SK-N-SH (cell line): ENCODE data around the gene ZNF577. TPM values are rescaled to one million over a fixed set of nuclear protein-coding genes. Genes with fewer than 3 reads are reported as not detected.

ENCODE experiments used
- CTCF ChIA-PET: fragments of 300-600, 350-600 bp; formaldehyde crosslinking; extraction: SDS; loops from one replicate; lab custom pipeline; 2021; lab: Yijun Ruan, JAX
- POLR2A ChIA-PET: fragments of 350-600 bp; sonication (Branson Sonifier 250); formaldehyde crosslinking; extraction: SDS; loops from one replicate; lab custom pipeline; 2020; ENCODE audit warnings: antibody characterized with exemption, inconsistent platforms; lab: Yijun Ruan, JAX
- DNase-seq: peaks from one replicate; pipeline ENCODE4 v3.0.0; 2012
- H2AFZ ChIP-seq: fragments of 200-600 bp; sonication (generic); 2 replicates; pipeline ENCODE4 v1.8.1; 2016; ENCODE audit warnings: antibody characterized with exemption, mild to moderate bottlenecking, low read depth
- H3F3A ChIP-seq: fragments of 200-600 bp; sonication (generic); replicated peaks from 2 replicates; pipeline ENCODE3; 2016; ENCODE audit warnings: antibody characterized with exemption, mild to moderate bottlenecking; ENCODE audit not compliant: insufficient read depth
- H3K27ac ChIP-seq, 2 experiments: fragments of 200-500 bp in 1 of 2; fragments of 200-600 bp in 1 of 2; sonication (Bioruptor generic) in 1 of 2; sonication (generic), shearing (Covaris generic) in 1 of 2; 2 replicates each; pipeline versions ENCODE4 v1.5.1 to v1.6.1; 2014 to 2016; ENCODE audit warnings: low read depth in 2 of 2, inconsistent platforms in 1 of 2, low read length in 1 of 2, mild to moderate bottlenecking in 1 of 2, mixed read lengths in 1 of 2
- H3K27me3 ChIP-seq: fragments of 200-600 bp; sonication (generic), shearing (Covaris generic); 2 replicates; pipeline ENCODE4 v1.6.1; 2016; ENCODE audit warnings: mixed run types; ENCODE audit not compliant: insufficient read depth
- H3K36me3 ChIP-seq, 2 experiments: fragments of 200-500 bp in 1 of 2; fragments of 200-600 bp in 1 of 2; sonication (Bioruptor generic) in 1 of 2; sonication (generic) in 1 of 2; replicated peaks in 1 of 2; 2 replicates each; pipeline versions ENCODE3 to v1.5.1; 2014 to 2016; ENCODE audit warnings: low read length in 1 of 2, mild to moderate bottlenecking in 1 of 2; ENCODE audit not compliant: insufficient read depth in 2 of 2, control insufficient read depth in 1 of 2
- H3K4me1 ChIP-seq, 2 experiments: fragments of 200-500 bp in 1 of 2; fragments of 200-600 bp in 1 of 2; sonication (Bioruptor generic) in 1 of 2; sonication (generic), shearing (Covaris generic) in 1 of 2; 2 replicates each; pipeline versions ENCODE4 v1.5.1 to v1.6.1; 2014 to 2016; ENCODE audit warnings: low read depth in 1 of 2, low read length in 1 of 2, mixed run types in 1 of 2; ENCODE audit not compliant: insufficient read depth in 2 of 2, control insufficient read depth in 1 of 2
- H3K4me2 ChIP-seq: fragments of 200-600 bp; sonication (generic), shearing (Covaris generic); 2 replicates; pipeline ENCODE4 v1.6.1; 2017; ENCODE audit warnings: mixed run types
- H3K4me3 ChIP-seq, 2 experiments: fragments of 200-500 bp in 1 of 2; fragments of 200-600 bp in 1 of 2; sonication (Bioruptor generic) in 1 of 2; sonication (generic), shearing (Covaris generic) in 1 of 2; 2 replicates each; pipeline versions ENCODE4 v1.5.1 to v1.8.1; 2014 to 2016; ENCODE audit warnings: low read depth in 2 of 2, inconsistent platforms in 1 of 2, low read length in 1 of 2, mild to moderate bottlenecking in 1 of 2, mixed read lengths in 1 of 2, moderate library complexity in 1 of 2
- H3K79me2 ChIP-seq: fragments of 200-600 bp; sonication (generic); 2 replicates; pipeline ENCODE4 v1.8.1; 2017; ENCODE audit warnings: mild to moderate bottlenecking; ENCODE audit not compliant: insufficient read depth
- H3K9ac ChIP-seq: fragments of 200-600 bp; sonication (generic); 2 replicates; pipeline ENCODE4 v1.6.1; 2017; ENCODE audit warnings: mixed run types
- H3K9me2 ChIP-seq: fragments of 200-600 bp; sonication (generic); 2 replicates; pipeline ENCODE4 v1.6.1; 2017; ENCODE audit warnings: mixed run types
- H3K9me3 ChIP-seq: fragments of 200-600 bp; sonication (generic); 2 replicates; pipeline ENCODE4 v1.6.1; 2017; ENCODE audit warnings: mixed run types, mild to moderate bottlenecking, moderate library complexity
- H4K20me1 ChIP-seq: fragments of 200-600 bp; sonication (generic); 2 replicates; pipeline ENCODE4 v1.6.1; 2017; ENCODE audit warnings: mild to moderate bottlenecking, mixed run types; ENCODE audit not compliant: insufficient read depth
- CHD2 ChIP-seq: fragments of 150-350 bp; IDR thresholded peaks from 2 replicates; pipeline ENCODE4 v1.6.1; 2018; ENCODE audit warnings: low read length; ENCODE audit not compliant: partially characterized antibody
- CTCF ChIP-seq: fragments of 200-600 bp; sonication (generic); IDR thresholded peaks from 2 replicates; pipeline ENCODE4 v1.6.1; 2017; ENCODE audit warnings: antibody characterized with exemption, mild to moderate bottlenecking, moderate library complexity
- FOXM1 ChIP-seq: IDR thresholded peaks from 2 replicates; pipeline ENCODE4 v1.4.0; 2012; ENCODE audit warnings: low read depth, mild to moderate bottlenecking
- GABPA ChIP-seq: IDR thresholded peaks from 2 replicates; pipeline ENCODE4 v1.4.0; 2012; ENCODE audit warnings: low read depth, mild to moderate bottlenecking
- GATA2 ChIP-seq: sonication (generic); formaldehyde crosslinking; IDR thresholded peaks from 2 replicates; pipeline ENCODE4 v1.5.0; 2020; ENCODE audit warnings: mild to moderate bottlenecking, missing genetic modification reagents
- JUND ChIP-seq: IDR thresholded peaks from 2 replicates; pipeline ENCODE4 v1.4.0; 2012
- NFIC ChIP-seq: IDR thresholded peaks from 2 replicates; pipeline ENCODE4 v1.4.0; 2012; ENCODE audit warnings: borderline replicate concordance
- PBX3 ChIP-seq: IDR thresholded peaks from 2 replicates; pipeline ENCODE4; 2012
- RAD21 ChIP-seq: IDR thresholded peaks from 2 replicates; pipeline ENCODE4 v1.6.1; 2012; ENCODE audit warnings: mild to moderate bottlenecking, low read length
- RCOR1 ChIP-seq: fragments of 150-350 bp; IDR thresholded peaks from 2 replicates; pipeline ENCODE4 v1.6.1; 2017; ENCODE audit warnings: antibody characterized with exemption, low read length
- REST ChIP-seq: IDR thresholded peaks from 2 replicates; pipeline ENCODE4 v1.6.1; 2012; ENCODE audit warnings: mild to moderate bottlenecking, low read depth, low read length, moderate library complexity
- RXRA ChIP-seq: IDR thresholded peaks from 2 replicates; pipeline ENCODE4 v1.4.0; 2012; ENCODE audit warnings: low read depth, mild to moderate bottlenecking, borderline replicate concordance
- USF2 ChIP-seq: fragments of 150-350 bp; IDR thresholded peaks from 2 replicates; pipeline ENCODE4 v1.6.1; 2017; ENCODE audit warnings: antibody characterized with exemption, low read length, low read depth, borderline replicate concordance
- WGBS: methylation state at CpG from one replicate; pipeline ENCODE4 v1.1.6; 2017; ENCODE audit warnings: low lambda C conversion rate; 5-methylcytosine and 5-hydroxymethylcytosine counted together
- polyA plus RNA-seq, 3 experiments: library from polyadenylated mRNA; depleted of rRNA; stranded (reverse); fragments of >200 nt; gene quantifications; 2 replicates each; pipeline ENCODE4 v1.2.3, GENCODE V29; 2012

ZNF577 gene
- polyA plus RNA-seq, 1 of the 3 experiments (the other 2 are of a cell fraction) = 6.8 TPM

- H3F3A ChIP-seq = no peaks in the 10 kb centered on the region
- H3K27ac ChIP-seq = no peak overlapping the region
- no peak overlapping the region for H3K4me3 ChIP-seq
- peaks cover 20% of the 10 kb centered on the region; the same call in 1 of the 2 replicates for H3K9me3 ChIP-seq
- DNase-seq = no peak
- H3K27me3 ChIP-seq = no peaks in the 10 kb centered on the region
- ChIA-PET CTCF (no interaction called here), POLR2A (no interaction called here)
- no peak for TF ChIP-seq REST
- TF ChIP-seq PBX3 = no peak
- no peak for TF ChIP-seq NFIC
- no peak for TF ChIP-seq RCOR1
- TF ChIP-seq USF2 = no peak
- TF ChIP-seq CHD2 = no peak
- TF ChIP-seq JUND = no peak
- TF ChIP-seq CTCF = no peak
- no peak for TF ChIP-seq GATA2 (CRISPR knock-in tag)
- TF ChIP-seq GABPA = no peak
- no peak for TF ChIP-seq RAD21
- TF ChIP-seq RXRA = no peak
- TF ChIP-seq FOXM1 = no peak
- H3K9me2 ChIP-seq = no peaks in the 10 kb centered on the region
- no peaks in the 10 kb centered on the region for H3K79me2 ChIP-seq
- H3K36me3 ChIP-seq = no peaks in the 10 kb centered on the region
- WGBS = 0% methylated on average over 1 of the region's 1 CpG
- H3K4me1 ChIP-seq = no peaks in the 10 kb centered on the region
- no peaks in the 10 kb centered on the region for H4K20me1 ChIP-seq
- no peak overlapping the region for H3K4me2 ChIP-seq
- H2AFZ ChIP-seq = no peak overlapping the region
- no peak overlapping the region for H3K9ac ChIP-seq
These were observed 28.4 kb upstream of the ZNF577 start for GRCh38 chr19:51916167-51916566.
